ENCODE data around the gene ABHD5. TPM values are rescaled to one million over a fixed set of nuclear protein-coding genes. Genes with fewer than 3 reads are reported as not detected.

Gene ABHD5
- total and polyA plus RNA-seq, 2 of the 13 experiments (the other 11 are each of a cell fraction or from before 2014, with no cell fraction given), result 4.5 to 13.3 TPM

DNA sequence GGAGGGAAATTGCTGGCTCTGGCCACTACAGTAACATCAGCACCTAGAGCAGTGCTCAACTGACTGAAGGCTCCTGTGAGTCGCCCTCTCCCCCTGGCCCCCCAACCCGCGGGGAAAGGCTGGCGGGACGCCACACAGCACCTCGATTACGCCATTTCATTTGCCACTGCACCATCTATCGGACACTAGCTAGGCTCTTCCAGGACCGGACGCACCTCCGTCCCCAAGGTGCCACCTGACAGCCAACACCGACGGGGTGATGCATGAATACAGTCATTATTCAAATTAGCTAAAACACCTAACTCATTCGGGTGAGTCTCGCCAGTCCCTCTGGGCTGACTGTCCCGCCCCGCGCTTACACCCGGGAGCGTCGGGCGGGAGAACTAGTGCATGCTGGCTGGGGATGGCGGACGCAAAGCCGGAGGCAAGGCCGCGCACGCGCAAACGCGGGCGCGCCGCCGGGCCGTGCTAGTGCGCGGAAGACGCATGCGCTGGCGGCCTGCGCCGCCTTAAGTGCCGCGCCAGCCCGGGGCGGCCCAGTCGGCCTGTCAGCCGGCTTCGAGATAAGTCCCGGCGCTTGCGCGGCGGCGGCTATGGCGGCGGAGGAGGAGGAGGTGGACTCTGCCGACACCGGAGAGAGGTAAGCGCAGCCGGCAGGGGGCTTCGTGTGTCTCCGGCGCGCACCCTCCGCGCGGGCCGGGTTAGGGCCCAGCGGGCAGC lies at the start of gene ABHD5 (continued):
- TF ChIP-seq, protein P1, sequence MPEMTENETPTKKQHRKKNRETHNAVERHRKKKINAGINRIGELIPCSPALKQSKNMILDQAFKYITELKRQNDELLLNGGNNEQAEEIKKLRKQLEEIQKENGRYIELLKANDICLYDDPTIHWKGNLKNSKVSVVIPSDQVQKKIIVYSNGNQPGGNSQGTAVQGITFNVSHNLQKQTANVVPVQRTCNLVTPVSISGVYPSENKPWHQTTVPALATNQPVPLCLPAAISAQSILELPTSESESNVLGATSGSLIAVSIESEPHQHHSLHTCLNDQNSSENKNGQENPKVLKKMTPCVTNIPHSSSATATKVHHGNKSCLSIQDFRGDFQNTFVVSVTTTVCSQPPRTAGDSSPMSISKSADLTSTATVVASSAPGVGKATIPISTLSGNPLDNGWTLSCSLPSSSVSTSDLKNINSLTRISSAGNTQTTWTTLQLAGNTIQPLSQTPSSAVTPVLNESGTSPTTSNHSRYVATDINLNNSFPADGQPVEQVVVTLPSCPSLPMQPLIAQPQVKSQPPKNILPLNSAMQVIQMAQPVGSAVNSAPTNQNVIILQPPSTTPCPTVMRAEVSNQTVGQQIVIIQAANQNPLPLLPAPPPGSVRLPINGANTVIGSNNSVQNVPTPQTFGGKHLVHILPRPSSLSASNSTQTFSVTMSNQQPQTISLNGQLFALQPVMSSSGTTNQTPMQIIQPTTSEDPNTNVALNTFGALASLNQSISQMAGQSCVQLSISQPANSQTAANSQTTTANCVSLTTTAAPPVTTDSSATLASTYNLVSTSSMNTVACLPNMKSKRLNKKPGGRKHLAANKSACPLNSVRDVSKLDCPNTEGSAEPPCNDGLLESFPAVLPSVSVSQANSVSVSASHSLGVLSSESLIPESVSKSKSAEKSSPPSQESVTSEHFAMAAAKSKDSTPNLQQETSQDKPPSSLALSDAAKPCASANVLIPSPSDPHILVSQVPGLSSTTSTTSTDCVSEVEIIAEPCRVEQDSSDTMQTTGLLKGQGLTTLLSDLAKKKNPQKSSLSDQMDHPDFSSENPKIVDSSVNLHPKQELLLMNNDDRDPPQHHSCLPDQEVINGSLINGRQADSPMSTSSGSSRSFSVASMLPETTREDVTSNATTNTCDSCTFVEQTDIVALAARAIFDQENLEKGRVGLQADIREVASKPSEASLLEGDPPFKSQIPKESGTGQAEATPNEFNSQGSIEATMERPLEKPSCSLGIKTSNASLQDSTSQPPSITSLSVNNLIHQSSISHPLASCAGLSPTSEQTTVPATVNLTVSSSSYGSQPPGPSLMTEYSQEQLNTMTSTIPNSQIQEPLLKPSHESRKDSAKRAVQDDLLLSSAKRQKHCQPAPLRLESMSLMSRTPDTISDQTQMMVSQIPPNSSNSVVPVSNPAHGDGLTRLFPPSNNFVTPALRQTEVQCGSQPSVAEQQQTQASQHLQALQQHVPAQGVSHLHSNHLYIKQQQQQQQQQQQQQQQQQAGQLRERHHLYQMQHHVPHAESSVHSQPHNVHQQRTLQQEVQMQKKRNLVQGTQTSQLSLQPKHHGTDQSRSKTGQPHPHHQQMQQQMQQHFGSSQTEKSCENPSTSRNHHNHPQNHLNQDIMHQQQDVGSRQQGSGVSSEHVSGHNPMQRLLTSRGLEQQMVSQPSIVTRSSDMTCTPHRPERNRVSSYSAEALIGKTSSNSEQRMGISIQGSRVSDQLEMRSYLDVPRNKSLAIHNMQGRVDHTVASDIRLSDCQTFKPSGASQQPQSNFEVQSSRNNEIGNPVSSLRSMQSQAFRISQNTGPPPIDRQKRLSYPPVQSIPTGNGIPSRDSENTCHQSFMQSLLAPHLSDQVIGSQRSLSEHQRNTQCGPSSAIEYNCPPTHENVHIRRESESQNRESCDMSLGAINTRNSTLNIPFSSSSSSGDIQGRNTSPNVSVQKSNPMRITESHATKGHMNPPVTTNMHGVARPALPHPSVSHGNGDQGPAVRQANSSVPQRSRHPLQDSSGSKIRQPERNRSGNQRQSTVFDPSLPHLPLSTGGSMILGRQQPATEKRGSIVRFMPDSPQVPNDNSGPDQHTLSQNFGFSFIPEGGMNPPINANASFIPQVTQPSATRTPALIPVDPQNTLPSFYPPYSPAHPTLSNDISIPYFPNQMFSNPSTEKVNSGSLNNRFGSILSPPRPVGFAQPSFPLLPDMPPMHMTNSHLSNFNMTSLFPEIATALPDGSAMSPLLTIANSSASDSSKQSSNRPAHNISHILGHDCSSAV (CRISPR knock-in tag; IDR thresholded peaks at IDR 0.05; ENCODE audit: borderline replicate concordance), result 0 out of 2 replicates have a peak, but pooled peaks have one; percentile 55
- TF ChIP-seq ZFP41 (CRISPR knock-in tag; IDR thresholded peaks at IDR 0.05; ENCODE audit: borderline replicate concordance) (peak; percentile 76; the same call in 1 of the 2 replicates), CHD2 (IDR thresholded peaks at IDR 0.05; ENCODE audit: low read depth, low read length) (no peak), NCOR1 (IDR thresholded peaks at IDR 0.05; ENCODE audit: borderline replicate concordance, low read length) (no peak), ZNF788 (CRISPR knock-in tag; IDR thresholded peaks at IDR 0.05; ENCODE audit: borderline replicate concordance) (peak; percentile 81; the same call in 1 of the 2 replicates), ZNF841 (CRISPR knock-in tag; IDR thresholded peaks at IDR 0.05; ENCODE audit: borderline replicate concordance) (peak; percentile 81; the same call in 1 of the 2 replicates), ZNF460 (CRISPR knock-in tag; IDR thresholded peaks at IDR 0.05; ENCODE audit: borderline replicate concordance) (no peak), SRF (IDR thresholded peaks at IDR 0.05; ENCODE audit: low read depth, low read length) (no peak), SP1 (IDR thresholded peaks at IDR 0.05) (no peak), SP1 (CRISPR knock-in tag; IDR thresholded peaks at IDR 0.05) (0 out of 2 replicates have a peak, but pooled peaks have one; percentile 23), ZMYM2 (CRISPR knock-in tag; IDR thresholded peaks at IDR 0.05) (peak; percentile 67; the same call in 1 of the 2 replicates), MAFF (IDR thresholded peaks at IDR 0.05; ENCODE audit: low read depth, low read length) (no peak)
- TF ChIP-seq, protein P2, sequence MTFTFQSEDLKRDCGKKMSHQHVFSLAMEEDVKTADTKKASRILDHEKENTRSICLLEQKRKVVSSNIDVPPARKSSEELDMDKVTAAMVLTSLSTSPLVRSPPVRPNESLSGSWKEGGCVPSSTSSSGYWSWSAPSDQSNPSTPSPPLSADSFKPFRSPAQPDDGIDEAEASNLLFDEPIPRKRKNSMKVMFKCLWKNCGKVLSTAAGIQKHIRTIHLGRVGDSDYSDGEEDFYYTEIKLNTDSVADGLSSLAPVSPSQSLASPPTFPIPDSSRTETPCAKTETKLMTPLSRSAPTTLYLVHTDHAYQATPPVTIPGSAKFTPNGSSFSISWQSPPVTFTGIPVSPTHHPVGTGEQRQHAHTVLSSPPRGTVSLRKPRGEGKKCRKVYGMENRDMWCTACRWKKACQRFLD (CRISPR knock-in tag; IDR thresholded peaks at IDR 0.05; ENCODE audit: borderline replicate concordance), result peak; percentile 40; the same call in 1 of the 2 replicates
- TF ChIP-seq, protein P3, sequence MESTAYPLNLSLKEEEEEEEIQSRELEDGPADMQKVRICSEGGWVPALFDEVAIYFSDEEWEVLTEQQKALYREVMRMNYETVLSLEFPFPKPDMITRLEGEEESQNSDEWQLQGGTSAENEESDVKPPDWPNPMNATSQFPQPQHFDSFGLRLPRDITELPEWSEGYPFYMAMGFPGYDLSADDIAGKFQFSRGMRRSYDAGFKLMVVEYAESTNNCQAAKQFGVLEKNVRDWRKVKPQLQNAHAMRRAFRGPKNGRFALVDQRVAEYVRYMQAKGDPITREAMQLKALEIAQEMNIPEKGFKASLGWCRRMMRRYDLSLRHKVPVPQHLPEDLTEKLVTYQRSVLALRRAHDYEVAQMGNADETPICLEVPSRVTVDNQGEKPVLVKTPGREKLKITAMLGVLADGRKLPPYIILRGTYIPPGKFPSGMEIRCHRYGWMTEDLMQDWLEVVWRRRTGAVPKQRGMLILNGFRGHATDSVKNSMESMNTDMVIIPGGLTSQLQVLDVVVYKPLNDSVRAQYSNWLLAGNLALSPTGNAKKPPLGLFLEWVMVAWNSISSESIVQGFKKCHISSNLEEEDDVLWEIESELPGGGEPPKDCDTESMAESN (CRISPR knock-in tag; conservative IDR thresholded peaks at IDR 0.05), result peak; percentile 76; the same call in 1 of the 2 replicates
- TF ChIP-seq, protein P4, sequence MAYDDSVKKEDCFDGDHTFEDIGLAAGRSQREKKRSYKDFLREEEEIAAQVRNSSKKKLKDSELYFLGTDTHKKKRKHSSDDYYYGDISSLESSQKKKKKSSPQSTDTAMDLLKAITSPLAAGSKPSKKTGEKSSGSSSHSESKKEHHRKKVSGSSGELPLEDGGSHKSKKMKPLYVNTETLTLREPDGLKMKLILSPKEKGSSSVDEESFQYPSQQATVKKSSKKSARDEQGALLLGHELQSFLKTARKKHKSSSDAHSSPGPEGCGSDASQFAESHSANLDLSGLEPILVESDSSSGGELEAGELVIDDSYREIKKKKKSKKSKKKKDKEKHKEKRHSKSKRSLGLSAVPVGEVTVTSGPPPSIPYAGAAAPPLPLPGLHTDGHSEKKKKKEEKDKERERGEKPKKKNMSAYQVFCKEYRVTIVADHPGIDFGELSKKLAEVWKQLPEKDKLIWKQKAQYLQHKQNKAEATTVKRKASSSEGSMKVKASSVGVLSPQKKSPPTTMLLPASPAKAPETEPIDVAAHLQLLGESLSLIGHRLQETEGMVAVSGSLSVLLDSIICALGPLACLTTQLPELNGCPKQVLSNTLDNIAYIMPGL (CRISPR knock-in tag; IDR thresholded peaks at IDR 0.05; ENCODE audit: borderline replicate concordance in 1 of 2, low read depth in 1 of 2), result peak; percentile 66 to 79; a peak in 3 of 4 replicates

Measured in HepG2 (cell line).